Measurements from ENCODE around the gene PARD3.

The PARD3 gene

DNA sequence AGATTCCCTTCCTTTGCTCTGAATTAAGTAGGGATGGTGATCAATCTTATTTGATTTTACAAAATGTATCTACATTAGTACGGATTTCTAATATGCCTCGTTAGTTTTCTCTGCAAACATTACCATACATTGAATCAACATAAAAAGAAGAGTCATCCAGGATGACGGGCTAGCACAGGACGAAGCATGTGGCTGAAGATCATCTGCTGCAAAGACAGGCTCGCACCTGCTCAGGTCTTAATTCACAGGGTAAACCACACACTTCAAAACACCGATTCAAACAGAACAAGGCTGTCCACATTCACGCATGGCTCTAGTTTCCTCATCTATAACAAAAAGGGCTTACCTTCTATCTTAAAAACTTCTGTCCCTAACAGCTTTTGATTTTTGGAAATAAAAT is 323.0 kb downstream of the PARD3 start:
- no peak for DNase-seq (ENCODE audit: low spot score)

DNA sequence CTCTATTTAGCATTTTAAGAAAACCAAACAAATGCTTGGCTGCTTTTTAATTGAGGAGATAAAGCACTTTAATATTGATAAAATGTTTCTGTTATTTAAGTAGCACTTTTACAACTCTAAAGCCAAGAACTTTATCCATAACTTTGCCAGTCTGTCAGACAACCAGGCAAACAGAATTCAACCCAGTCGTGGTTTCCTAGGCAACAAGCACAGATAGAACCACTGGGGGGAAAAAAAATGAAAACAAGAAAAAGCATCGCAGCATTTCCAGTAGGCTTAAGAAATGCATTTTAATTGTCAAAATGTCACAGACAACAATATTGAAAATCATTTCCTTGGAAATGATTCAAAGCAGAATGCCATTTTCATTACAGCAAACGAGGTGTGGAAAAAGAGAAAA is 323.4 kb downstream of the PARD3 start:
- DNase-seq (ENCODE audit: low spot score): no peak

DNA sequence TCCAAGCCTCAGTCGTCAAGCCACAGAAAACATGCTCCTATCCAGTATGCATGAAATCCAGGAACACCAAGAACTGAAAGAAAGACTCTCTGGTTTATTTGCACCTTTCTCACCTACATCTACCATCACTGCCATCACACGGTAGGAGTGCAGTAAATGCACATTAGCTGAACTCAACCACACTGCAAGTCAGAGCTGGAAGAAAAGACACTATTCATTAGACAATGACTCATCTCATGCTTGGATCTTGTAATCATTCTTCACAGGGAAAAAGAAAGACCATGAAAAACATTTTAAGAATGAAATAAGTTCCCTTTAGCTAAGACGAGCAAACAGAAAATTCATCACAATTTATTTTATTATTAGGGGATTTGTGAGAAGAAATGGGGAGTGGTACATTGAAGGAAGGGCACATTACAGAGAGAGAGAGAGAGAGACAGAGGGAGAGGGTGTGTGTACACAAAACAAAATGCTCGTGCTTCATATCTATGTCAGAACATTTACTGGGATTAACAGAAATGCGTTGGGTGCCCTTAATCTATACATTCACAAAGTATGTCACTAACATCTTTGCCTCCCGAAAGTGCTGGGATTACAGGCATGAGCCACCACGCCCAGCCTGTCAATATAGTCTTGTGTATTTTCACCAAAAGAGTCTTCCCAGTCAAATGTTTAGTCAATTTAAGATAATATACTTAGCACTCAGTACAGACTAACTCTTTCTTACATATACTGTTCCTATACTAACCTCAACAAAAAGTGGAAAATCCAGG is 324.9 kb downstream of the PARD3 start:
- DNase-seq (ENCODE audit: low spot score): no peak

DNA sequence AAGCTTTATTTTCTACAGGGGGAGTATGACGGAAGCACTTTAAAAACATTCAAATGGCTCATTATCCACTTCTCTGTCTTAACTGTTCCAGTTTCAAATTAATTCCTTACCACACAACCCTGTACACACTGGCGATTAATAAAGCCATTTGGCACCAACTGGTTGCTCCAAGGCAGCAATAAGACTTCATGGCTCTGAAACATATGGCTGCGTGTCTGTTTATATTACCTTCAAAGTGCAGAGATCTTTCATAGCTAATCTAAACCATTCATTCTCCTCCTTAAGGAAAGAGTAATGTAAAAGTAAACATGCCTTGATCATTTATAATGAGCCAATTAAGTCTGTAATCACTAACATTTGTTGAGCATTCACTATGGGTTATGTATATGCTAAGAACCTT is 325.7 kb downstream of the PARD3 start:
- no peak for DNase-seq (ENCODE audit: low spot score)

DNA sequence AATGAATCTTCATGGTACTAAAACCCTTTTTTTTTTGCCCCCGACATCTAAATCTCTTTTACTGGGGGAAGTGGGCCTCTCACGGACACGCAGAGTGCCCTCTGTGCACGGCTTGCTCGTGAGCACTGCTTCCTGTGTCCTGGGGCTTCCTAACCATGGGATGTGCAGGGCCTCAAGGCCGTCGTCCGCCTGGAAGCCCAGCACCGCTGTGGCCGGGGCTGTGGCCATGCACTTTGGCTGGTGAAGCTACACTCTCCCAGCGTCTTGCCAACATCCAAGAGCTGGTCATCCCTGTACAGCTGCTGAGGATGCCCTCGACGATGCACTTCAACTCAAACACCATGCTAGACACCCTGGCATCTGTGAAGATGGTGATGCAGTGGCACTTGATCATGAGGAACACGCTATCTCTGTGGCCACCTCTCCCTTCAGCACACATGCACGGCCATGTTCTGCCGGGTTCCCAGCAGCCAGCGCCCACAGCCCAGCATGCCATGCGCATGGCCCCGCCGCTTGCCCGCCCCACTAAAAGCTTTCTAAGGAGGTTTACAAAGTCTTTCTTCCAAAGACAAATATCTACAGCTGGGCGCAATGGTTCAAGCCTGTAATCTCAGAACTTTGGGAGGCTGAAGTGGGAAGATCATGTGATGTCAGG is 326.5 kb downstream of the PARD3 start:
- DNase-seq (ENCODE audit: low spot score): no peak

DNA sequence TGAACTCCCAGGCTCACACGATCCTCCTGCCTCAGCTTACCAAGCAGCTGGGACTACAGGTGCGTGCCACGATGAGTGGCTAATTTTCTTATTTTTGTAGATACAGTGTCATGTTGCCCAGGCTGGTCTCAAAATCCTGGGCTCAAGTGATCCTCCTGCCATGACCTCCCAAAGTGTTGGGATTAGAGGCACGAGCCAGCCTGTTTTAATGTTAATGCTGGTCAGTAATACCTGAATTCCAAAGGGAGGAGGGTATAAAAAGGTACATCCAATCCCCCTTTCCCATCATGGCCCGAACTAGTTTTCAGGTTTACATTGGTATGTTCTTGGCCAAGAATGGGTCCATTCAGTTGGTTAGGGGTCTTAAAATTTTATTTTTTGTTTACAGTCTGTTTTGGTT is 329.1 kb downstream of the PARD3 start:
- DNase-seq (ENCODE audit: low spot score): no peak

DNA sequence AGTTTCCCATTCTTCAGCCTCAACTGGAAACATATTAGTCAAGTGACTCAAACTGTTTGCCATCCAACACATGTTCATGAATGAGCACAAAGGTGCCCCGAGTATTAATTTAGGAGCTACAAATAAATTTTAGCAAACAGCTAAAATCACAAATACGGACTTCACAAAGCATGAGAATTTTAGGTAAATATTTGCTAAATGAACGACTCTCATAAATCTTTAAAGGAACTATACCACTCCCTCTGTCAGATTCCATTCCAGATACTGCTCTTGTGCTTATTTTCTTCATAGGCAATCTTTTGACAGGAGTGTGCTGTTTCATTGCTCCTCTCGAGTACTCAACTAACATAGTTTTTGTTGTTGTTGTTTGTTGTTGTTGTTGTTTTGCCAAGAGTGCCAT is 330.9 kb downstream of the PARD3 start:
- no peak for DNase-seq (ENCODE audit: low spot score)

DNA sequence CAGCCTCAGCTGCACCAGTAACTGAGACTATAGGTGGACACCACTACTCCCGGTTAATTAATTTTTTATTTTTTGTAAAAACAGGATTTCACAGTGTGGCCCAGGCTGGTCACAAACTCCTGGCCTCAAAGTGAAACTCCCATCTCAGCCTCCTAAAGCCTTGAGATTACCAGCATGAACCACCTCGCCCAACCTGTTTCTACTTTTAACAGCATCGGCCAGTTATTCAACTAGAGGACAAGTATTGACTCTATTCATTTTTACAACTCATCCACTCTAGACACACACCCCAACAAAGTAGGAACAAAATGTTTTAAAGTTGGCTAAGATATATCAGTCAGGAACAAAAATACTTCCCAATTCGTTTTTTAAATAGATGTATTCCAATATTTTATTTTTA is 334.8 kb downstream of the PARD3 start:
- no peak for DNase-seq (ENCODE audit: low spot score)

DNA sequence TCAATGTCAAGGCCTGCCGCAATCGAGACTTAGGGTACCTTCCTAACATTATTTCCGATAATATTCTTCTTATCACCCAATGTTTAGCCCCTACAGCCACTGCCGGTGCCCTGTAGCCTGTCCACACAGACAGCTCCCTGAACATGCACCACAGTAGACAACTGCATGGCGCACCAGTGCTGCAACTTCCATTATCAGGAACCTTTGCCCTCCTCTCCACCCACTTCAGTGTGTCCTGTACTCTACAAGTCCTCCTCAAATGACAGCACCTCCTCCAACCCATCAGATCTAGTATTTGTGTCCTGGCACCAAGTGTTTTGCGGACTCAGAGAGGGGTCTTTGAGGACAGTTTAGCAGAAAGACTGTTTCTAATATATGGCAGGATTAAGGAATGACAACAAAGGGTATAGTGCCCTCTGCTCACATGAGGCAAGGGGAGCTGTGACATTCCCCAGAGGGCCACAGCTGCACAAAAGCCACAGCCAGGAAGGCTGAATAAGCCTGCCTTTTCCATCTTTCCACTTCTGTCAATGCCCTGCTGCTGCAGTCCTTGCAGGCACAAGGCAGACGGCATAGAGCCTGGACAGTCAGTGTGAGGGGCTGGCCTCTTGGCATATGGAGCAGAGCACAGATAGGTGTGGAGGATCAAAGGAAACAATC is 335.4 kb downstream of the PARD3 start:
- no peak for DNase-seq (ENCODE audit: low spot score)

DNA sequence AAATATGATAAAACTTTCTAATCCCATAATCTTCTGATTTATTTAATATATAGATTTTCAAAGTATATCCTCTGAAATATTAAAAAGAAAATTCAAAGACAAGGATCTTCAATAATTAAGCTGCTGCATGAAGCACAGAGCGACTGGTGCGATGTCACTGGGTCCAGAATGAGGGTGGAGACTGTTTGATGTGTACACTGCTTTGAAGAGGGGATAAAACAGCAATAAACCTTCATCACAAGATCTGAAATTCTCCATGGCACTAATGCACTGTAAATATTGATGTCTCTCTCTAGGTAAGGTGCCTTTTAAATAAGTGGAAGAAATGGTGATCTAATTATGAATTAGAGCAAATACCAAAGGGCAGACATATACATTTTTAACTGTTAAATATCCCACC is 337.8 kb downstream of the PARD3 start:
- no peak for DNase-seq (ENCODE audit: low spot score)

DNA sequence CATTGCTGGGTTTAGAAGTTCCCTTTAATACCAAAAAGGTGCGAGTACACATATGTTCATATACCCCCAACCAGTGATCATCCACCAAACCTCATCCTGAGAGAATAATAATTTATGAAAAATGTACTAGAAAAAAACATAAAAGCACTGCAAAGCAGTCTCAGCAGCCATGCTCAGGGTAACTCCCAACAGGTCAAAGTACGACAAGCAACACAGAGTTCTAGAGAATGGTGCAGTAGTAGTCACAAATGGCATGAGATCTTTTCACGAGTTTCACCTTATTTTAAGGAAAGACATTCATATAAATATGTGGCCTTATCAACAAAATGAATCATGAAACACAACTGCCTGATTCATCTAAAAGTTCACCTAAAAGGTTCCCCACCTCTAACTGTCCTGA is 338.5 kb downstream of the PARD3 start:
- no peak for DNase-seq (ENCODE audit: low spot score)

DNA sequence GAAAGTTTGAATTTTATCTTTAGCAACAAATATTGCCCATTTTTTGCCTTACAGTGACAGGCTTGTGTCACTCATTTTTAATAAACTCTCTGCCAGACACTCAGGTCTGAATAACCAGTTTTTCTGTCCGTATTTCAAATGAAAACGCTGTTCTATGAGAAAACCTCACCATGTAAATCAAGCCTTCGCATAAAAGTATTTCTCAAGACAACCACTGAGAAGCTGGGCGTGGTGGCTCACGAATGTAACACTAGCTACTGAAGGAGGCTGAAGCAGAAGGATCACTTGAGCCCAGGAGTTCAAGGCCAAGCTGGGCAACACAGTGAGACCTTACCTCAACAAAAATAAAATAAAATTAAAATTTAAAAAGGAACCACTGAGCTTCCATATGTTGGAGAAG is 339.3 kb downstream of the PARD3 start:
- DNase-seq (ENCODE audit: low spot score): no peak

DNA sequence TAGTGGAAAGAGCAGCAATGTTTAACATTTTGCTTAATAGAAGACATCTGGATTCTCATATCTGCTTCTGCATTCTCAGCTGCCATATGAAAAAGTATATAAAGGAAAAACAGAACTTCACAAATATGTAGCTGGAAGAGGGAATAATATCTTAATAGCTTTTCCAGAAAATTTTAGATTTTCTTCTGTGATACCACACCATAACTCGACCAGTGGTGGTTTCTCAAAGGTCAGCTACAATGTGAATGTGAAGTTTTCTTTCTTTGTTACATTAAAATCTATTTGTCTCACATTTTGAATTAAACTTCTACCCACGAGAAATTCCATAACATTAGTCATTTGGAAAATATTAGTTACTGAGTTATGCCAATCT is 339.8 kb downstream of the PARD3 start:
- no peak for DNase-seq (ENCODE audit: low spot score)

DNA sequence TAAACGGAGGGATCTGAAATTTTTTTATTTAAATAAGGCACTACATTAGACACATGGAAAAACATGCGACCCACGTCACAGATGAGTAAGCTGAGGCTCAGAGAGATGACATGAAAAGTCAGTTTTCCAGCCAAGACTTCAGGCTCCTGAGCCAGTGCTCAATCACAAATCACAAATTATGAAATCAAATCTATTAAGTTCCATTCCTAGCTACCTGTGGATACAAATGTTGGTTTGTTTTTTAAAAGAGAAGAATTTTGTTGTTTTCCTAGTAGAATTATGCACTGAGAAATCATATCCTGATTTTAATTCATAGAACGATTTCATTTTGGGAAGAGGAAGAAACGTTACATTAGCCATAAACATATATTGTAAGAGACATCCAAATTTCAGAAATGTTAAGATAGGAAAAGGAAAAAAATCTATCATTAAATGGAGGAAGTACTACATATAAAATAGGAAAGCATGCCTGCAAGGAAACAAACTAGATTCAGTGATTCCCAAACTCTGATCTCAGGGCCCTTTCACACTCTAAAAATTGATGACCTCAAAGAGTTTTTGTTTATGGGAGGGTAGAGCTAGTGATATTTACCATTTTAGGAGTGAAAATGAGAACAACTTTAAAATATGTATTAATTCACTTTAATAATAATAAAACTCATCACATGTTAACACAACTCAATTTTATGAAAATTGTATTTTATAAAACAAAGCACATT is 340.4 kb downstream of the PARD3 start:
- no peak for DNase-seq (ENCODE audit: low spot score)

DNA sequence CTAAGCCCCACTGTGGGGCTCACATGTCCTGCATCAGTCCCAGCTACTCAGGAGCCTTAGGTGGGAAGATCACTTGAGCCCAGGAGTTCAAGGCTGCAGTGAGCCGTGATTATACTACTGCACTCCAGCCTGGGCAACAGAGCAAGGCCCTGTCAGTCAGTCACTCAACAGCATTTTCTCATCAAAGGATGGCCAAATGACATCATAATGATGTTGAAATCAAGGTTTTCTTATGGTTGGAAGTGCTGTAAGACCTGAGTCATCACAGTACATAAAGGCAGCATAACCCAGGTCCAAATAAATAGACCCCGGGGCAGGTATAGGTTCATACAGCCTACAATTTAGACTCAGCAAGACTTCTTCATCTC is 341.1 kb downstream of the PARD3 start:
- no peak for DNase-seq (ENCODE audit: low spot score)

DNA sequence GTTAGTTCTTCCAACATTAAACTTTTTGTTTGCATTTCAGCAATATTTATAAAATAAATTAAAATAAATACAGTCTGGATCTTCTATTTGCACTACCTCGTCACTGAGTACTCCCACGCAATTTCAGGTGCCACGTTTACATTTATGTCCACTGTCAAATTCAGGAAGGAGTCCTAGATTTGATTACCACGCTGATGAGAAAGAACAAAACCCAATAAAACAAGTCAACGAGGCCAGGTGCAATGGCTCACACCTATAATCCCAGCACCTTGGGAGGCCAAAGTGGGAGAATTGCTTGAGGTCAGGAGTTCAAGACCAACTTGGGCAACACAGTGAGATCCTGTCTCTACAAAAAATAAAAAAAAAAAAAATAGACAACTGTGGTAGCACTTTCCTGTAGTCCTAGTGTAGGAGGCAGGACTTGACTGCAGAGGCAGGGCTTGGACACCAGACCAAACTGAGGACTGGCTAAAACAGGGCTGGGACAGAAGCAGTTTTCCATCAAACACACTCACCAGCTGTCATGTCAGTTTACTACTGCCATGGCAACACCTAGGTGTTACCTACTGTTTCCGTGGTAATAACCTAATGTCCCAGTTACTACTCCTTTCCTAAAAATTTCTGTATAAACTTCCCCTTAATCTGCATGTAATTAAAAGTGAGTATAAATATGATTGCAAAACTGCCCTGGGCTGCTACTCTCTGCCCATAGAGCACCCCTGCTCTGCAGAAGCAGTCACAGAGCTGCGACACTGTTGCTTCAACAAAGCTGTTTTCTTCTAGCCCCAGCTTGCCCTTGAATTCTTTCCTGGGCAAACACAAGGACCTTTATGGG is 341.7 kb downstream of the PARD3 start:
- DNase-seq (ENCODE audit: low spot score): no peak

DNA sequence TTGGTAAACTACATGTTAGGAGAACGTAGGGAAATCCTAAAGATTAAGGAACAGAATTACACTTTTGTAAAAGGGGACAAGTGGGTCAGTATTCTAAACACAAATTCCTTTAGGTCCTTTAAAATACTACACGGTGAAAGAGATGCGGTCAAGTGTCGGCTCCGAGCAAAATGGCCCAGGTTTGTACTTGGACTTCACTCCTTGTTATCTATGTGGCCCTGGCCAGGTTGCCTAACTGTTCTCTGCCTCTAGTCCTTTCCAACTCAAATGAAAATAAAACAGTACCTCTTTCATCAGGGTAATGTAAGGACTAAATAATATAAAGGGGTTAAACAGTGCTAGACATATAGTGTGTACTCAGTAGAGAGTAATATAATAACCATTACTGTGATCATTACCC is 344.8 kb downstream of the PARD3 start:
- DNase-seq (ENCODE audit: low spot score): no peak

DNA sequence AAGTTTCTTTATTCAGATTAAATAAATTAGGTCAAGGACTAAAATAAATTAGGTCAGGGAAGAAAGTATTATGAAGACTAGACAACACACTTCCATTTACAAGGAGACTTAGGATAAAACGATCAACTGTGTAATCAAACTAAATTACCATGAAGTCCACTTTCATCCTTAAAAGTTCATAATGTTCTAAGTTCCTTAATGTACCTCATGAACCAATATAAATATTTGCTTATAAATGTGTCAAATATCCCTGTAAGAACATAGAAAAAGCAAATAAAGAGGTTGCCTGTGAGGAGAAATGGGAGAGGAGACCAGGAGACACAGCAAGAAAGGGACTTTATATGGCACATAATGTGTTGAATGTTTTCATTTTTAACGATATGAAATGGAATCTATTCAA is 345.6 kb downstream of the PARD3 start:
- no peak for DNase-seq (ENCODE audit: low spot score)

DNA sequence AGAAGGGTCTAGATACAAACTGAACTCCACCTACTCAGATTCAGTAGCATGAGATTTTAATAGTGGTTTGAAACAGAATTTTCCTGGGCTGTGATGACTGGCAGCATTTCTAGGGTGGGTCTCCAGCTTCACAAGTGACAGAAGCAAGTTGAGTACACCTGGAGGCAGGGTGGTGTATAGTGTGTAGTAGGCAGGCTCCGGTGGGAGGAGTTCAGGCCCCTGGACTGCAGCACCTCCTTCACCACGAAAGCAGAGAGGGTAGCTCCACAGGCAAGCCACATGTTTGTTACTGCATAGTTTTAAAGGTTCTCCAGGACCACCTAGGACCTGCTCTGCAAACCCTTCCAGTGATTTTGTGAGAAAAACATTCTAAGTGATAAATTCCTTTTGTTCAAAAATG is 347.2 kb downstream of the PARD3 start:
- DNase-seq (ENCODE audit: low spot score): no peak

DNA sequence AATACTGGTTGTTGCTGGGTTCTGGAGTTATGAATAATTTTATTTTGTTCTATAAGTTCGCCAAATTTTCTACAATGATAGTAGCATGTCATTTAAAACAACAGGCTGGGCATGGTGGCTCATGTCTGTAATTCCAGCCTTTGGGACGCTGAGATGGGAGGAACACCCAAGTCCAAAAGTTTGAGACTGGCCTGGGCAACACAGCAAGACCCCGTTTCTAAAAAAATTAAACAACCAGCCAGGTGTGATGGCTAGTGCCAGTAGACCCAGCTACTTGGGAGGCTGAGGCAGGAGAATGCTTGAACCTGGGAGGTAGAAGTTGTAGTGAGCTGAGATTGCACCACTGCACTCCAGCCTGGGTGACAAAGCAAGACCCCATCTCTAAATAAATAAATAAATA is 347.7 kb downstream of the PARD3 start:
- no peak for DNase-seq (ENCODE audit: low spot score)

DNA sequence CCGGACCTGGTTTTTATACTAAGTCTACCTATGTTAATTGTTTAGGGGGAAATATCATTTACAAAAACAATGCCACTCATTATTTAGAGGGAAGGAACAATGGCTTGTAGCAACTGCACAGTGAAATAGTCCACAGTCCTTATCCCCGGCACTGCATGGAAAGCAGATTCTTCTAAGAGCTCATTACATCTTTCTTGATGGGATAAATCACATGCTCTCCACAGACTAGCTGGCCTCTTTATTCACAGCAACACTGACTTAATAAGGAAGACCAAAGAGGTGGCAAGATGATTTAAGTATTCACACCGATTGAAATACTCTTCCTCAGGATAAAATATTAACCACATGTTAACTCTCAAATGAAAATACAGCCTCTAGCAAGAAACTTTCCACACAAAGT is 349.4 kb downstream of the PARD3 start:
- DNase-seq (ENCODE audit: low spot score): no peak

DNA sequence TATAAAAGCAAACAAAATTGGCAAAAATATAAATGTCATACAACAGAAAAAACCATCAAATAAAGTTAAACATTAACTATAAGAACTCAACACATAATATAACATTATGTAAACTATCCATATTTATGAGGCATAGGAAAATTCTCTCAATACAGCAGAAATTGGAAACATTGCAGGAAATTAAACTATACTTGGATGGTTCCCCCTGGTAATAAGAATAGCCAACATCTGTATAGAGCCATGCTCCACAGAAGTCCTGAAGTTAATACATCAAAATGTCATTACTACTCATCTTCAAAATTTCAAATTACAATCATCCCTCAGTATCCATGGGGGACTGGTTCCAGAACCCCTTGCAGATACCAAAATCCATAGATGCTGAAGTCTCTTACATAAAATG is 350.5 kb downstream of the PARD3 start:
- no peak for DNase-seq (ENCODE audit: low spot score)
